HepG2 (cell line): Measurements from ENCODE around the gene AUTS2. TPM values are rescaled to one million over a fixed set of nuclear protein-coding genes. Genes with fewer than 3 reads are reported as not detected.

Source experiments
- ATAC-seq: fragments of 200-7000 bp; cut with Tn5 transposase; 3 replicates; pipeline ENCODE4 v1.9.1; 2020; ENCODE audit warnings: mild to moderate bottlenecking, moderate library complexity
- BruUV-seq: library from RNA; stranded (reverse); fragments of 400-500 nt; replicated peaks from 2 replicates; lab custom pipeline; 2021; lab: Mats Ljungman, UMichigan
- CTCF ChIA-PET: fragments of 300-600 bp; formaldehyde crosslinking; extraction: SDS; loops from one replicate; lab custom pipeline; 2021; ENCODE audit warnings: low total read pairs, inconsistent platforms, low intra/inter-chr PET ratio; lab: Yijun Ruan, JAX
- POLR2A ChIA-PET: fragments of 350-600 bp; sonication (Branson Sonifier 250); formaldehyde crosslinking; loops from one replicate; lab custom pipeline; 2020; ENCODE audit warnings: antibody characterized with exemption, inconsistent platforms; lab: Yijun Ruan, JAX
- DNase-seq: peaks from one replicate; pipeline ENCODE4 v3.0.0-alpha.2; 2015; ENCODE audit warnings: low spot score
- FAIRE-seq: peaks from 3 replicates; lab custom pipeline; 2011; peaks lifted over from hg19 to GRCh38; lab: Jason Lieb, UNC
- H2AFZ ChIP-seq: one replicate; pipeline ENCODE4 v1.6.1; 2011; ENCODE audit warnings: low read length, inconsistent platforms
- H3K27ac ChIP-seq: fragments of 300-600 bp; 3 replicates; pipeline ENCODE4 v1.8.0; 2011; ENCODE audit warnings: mixed run types, mild to moderate bottlenecking, mixed read lengths, low read length, inconsistent platforms; ENCODE audit not compliant: insufficient read depth; ENCODE audit errors: extremely low read length
- H3K27me3 ChIP-seq, 2 experiments: fragments of 200-600 bp in 1 of 2; 2 replicates in 1 of 2; 3 replicates in 1 of 2; pipeline versions ENCODE4 v1.6.0 to v1.8.0; 2011; ENCODE audit warnings: low read length in 2 of 2, mild to moderate bottlenecking in 2 of 2, moderate library complexity in 2 of 2, inconsistent platforms in 1 of 2; ENCODE audit not compliant: insufficient read depth in 2 of 2, control insufficient read depth in 1 of 2
- H3K36me3 ChIP-seq, 2 experiments: fragments of 200-600 bp in 1 of 2; replicated peaks in 1 of 2; 2 replicates in 1 of 2; 3 replicates in 1 of 2; pipeline versions ENCODE4 v1.5.1 to v1.8.0; 2011; ENCODE audit warnings: low read length in 2 of 2, inconsistent platforms in 1 of 2; ENCODE audit not compliant: insufficient read depth in 2 of 2, control insufficient read depth in 1 of 2
- H3K4me1 ChIP-seq: 2 replicates; pipeline ENCODE4 v1.5.1; 2012; ENCODE audit warnings: low read length, inconsistent platforms; ENCODE audit not compliant: insufficient read depth
- H3K4me2 ChIP-seq: 2 replicates; pipeline ENCODE4 v1.6.0; 2011; ENCODE audit warnings: low read depth, low read length, inconsistent platforms
- H3K4me3 ChIP-seq, 3 experiments: fragments of 200-600 bp in 1 of 3; sonication (generic), shearing (Covaris generic) in 1 of 3; replicated peaks in 1 of 3; 2 replicates each; pipeline ENCODE4 v1.5.1; 2011 to 2016; ENCODE audit warnings: low read length in 3 of 3, inconsistent platforms in 2 of 3, low read depth in 2 of 3, mild to moderate bottlenecking in 2 of 3, control low read depth in 1 of 3, mixed read lengths in 1 of 3; ENCODE audit not compliant: insufficient read depth in 1 of 3
- H3K79me2 ChIP-seq: one replicate; pipeline ENCODE4 v1.6.1; 2011; ENCODE audit warnings: low read length, inconsistent platforms; ENCODE audit not compliant: insufficient read depth
- H3K9ac ChIP-seq: 2 replicates; pipeline ENCODE4 v1.6.0; 2011; ENCODE audit warnings: mild to moderate bottlenecking, low read depth, low read length, inconsistent platforms; ENCODE audit not compliant: insufficient read depth
- H3K9me3 ChIP-seq: 2 replicates; pipeline ENCODE4 v1.5.1; 2012; ENCODE audit warnings: mild to moderate bottlenecking, low read length
- H4K20me1 ChIP-seq: 2 replicates; pipeline ENCODE4 v1.6.0; 2011; ENCODE audit warnings: inconsistent platforms, mild to moderate bottlenecking, low read length, moderate library complexity; ENCODE audit not compliant: insufficient read depth
- AGO2 ChIP-seq: fragments of 200-400 bp; formaldehyde crosslinking; optimal IDR thresholded peaks from 2 replicates; pipeline ENCODE3; 2017; ENCODE audit warnings: mild to moderate bottlenecking, low read depth, low read length, moderate library complexity
- ARHGAP35 ChIP-seq: sonication (generic); formaldehyde crosslinking; IDR thresholded peaks from 2 replicates; pipeline ENCODE4 v1.9.0; 2022; ENCODE audit warnings: mild to moderate bottlenecking, inconsistent platforms, moderate library complexity, missing genetic modification reagents, borderline replicate concordance
- MEF2D ChIP-seq: sonication (generic); formaldehyde crosslinking; IDR thresholded peaks from 2 replicates; pipeline ENCODE4 v1.5.1; 2020; ENCODE audit warnings: mild to moderate bottlenecking, missing genetic modification reagents
- MTA3 ChIP-seq: sonication (generic); formaldehyde crosslinking; IDR thresholded peaks from 2 replicates; pipeline ENCODE4 v1.4.0; 2020; ENCODE audit warnings: missing genetic modification reagents
- RXRA ChIP-seq: sonication (generic); formaldehyde crosslinking; IDR thresholded peaks from 2 replicates; pipeline ENCODE4 v1.5.1; 2020; ENCODE audit warnings: missing genetic modification reagents
- SKI ChIP-seq: fragments of 450-650 bp; IDR thresholded peaks from one replicate; pipeline ENCODE4 v1.6.1; 2018; ENCODE audit warnings: mild to moderate bottlenecking; ENCODE audit not compliant: partially characterized antibody
- SP4 ChIP-seq: sonication (generic); formaldehyde crosslinking; IDR thresholded peaks from 2 replicates; pipeline ENCODE4 v1.8.1; 2023; ENCODE audit warnings: mild to moderate bottlenecking, missing genetic modification reagents
- ZNF274 ChIP-seq: sonication (generic); formaldehyde crosslinking; IDR thresholded peaks from 2 replicates; pipeline ENCODE4 v1.5.1; 2020; ENCODE audit warnings: mild to moderate bottlenecking, missing genetic modification reagents
- ZNF333 ChIP-seq: sonication (generic); formaldehyde crosslinking; IDR thresholded peaks from 2 replicates; pipeline ENCODE4 v1.4.0; 2020; ENCODE audit warnings: mild to moderate bottlenecking, missing genetic modification reagents, borderline replicate concordance
- ZNF747 ChIP-seq: sonication (generic); formaldehyde crosslinking; IDR thresholded peaks from 2 replicates; pipeline ENCODE4 v1.8.1; 2023; ENCODE audit warnings: missing genetic modification reagents, mild to moderate bottlenecking, borderline replicate concordance
- ZNF850 ChIP-seq: sonication (generic); formaldehyde crosslinking; conservative IDR thresholded peaks from 2 replicates; pipeline ENCODE4 v1.9.0; 2021; ENCODE audit warnings: mild to moderate bottlenecking, missing genetic modification reagents
- ZSCAN12 ChIP-seq: sonication (generic); formaldehyde crosslinking; IDR thresholded peaks from 2 replicates; pipeline ENCODE4 v1.9.0; 2021; ENCODE audit warnings: mild to moderate bottlenecking, missing genetic modification reagents
- WGBS: methylation state at CpG from one replicate; pipeline ENCODE4 v1.1.6; 2017; ENCODE audit warnings: low lambda C conversion rate; 5-methylcytosine and 5-hydroxymethylcytosine counted together
- in situ Hi-C: cut with HindIII; loops from 2 replicates; pipeline ENCODE4 v1.10.0; 2017; ENCODE audit warnings: low pct_unique_long_range_greater_than_20kb; ENCODE audit not compliant: extremely low pct_ligation_motif_present
- intact Hi-C: fragments of 100-400 bp; cut with micrococcal nuclease; formaldehyde crosslinking; loops from one replicate; pipeline ENCODE4 v1.10.0; 2022; ENCODE audit not compliant: unreplicated experiment
- polyA plus RNA-seq, 8 experiments: library from polyadenylated mRNA; depleted of rRNA in 3 of 8; stranded (reverse) in 7 of 8; unstranded in 1 of 8; fragments of >200 nt; fragmentation: Illumina TruSeq in 4 of 8; extraction: Trizol in 4 of 8; gene quantifications; 2 replicates each; pipeline versions ENCODE4 v1.2.1 to v1.2.3, GENCODE V29; 2011 to 2016; ENCODE audit warnings: low read depth in 4 of 8, missing spikeins in 1 of 8, mixed read lengths in 1 of 8; ENCODE audit not compliant: insufficient read depth in 1 of 8
- total RNA-seq, 5 experiments: library from RNA; depleted of rRNA; stranded (reverse); fragments of >200 nt; fragmentation: Illumina TruSeq; extraction: Trizol; gene quantifications; 2 replicates each; pipeline ENCODE4 v1.2.3, GENCODE V29; 2016; ENCODE audit warnings: low read depth in 1 of 5
- TF ChIP-seq, protein P1 (sequence below): sonication (generic); formaldehyde crosslinking; IDR thresholded peaks from 2 replicates; pipeline ENCODE4 v1.9.0; 2021; ENCODE audit warnings: missing genetic modification reagents, borderline replicate concordance
- TF ChIP-seq, protein P2 (sequence below): IDR thresholded peaks from 2 replicates; pipeline ENCODE4 v1.6.1; 2016; ENCODE audit warnings: mild to moderate bottlenecking

The AUTS2 gene
- total and polyA plus RNA-seq, 2 of the 13 experiments (the other 11 are each of a cell fraction or from before 2014, with no cell fraction given) = 0.38 TPM; not detected in 1

DNA sequence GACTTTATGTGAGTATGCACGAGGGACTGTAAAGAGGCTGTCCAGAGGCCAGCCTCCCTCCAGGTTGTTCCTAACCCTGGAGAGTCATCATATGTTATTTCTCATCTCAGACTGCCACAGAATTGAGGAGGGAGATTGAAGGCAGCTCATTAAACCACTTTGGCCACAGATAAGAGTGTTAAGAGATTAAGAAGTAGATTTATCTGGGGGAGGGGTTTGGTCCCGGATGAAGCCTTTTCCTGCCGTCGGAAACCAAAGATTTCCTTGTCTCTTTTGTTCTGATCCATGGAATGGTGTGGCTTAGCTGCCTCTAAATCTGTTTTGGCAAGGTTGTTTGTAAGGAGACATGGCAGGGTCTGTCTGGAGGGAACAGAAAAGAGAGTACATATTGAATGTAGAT lies 338.8 kb downstream of the AUTS2 start (continued):
- TF ChIP-seq ZNF850 (no peak), AGO2 (no peak), MEF2D (CRISPR knock-in tag) (no peak), RXRA (CRISPR knock-in tag) (no peak)
- TF ChIP-seq, protein P1, sequence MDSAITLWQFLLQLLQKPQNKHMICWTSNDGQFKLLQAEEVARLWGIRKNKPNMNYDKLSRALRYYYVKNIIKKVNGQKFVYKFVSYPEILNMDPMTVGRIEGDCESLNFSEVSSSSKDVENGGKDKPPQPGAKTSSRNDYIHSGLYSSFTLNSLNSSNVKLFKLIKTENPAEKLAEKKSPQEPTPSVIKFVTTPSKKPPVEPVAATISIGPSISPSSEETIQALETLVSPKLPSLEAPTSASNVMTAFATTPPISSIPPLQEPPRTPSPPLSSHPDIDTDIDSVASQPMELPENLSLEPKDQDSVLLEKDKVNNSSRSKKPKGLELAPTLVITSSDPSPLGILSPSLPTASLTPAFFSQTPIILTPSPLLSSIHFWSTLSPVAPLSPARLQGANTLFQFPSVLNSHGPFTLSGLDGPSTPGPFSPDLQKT (CRISPR knock-in tag) = no peak
- TF ChIP-seq, protein P2, sequence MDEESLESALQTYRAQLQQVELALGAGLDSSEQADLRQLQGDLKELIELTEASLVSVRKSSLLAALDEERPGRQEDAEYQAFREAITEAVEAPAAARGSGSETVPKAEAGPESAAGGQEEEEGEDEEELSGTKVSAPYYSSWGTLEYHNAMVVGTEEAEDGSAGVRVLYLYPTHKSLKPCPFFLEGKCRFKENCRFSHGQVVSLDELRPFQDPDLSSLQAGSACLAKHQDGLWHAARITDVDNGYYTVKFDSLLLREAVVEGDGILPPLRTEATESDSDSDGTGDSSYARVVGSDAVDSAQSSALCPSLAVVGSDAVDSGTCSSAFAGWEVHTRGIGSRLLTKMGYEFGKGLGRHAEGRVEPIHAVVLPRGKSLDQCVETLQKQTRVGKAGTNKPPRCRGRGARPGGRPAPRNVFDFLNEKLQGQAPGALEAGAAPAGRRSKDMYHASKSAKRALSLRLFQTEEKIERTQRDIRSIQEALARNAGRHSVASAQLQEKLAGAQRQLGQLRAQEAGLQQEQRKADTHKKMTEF (CRISPR knock-in tag) = no peak

DNA sequence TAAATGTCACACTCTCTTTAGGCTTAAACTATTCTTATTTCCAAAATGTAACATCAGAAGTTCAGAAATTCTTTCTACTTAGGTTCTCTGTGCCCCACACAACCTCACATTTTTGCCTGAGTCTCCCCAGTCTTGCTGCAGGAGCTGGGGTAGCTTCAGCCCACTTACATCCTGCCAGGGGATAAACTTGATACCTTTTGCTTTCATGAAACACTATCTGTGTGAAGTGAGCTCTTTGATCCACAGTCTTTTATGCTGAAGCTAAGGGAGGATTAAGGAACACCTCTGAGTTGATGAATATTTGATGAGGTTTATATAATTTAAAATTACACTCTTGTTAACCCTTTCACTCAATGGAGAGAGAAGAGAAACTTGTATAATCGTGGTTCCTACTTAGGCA lies 341.0 kb downstream of the AUTS2 start:
- BruUV-seq = no TSS peak
- POLR2A ChIA-PET = no interaction called here

More for the DNA sequence above, 341.0 kb downstream of the AUTS2 start:
- H3K36me3 ChIP-seq = no peaks in the 10 kb centered on the region
- TF ChIP-seq ZNF333 (CRISPR knock-in tag) (no peak), ZNF274 (CRISPR knock-in tag) (no peak), ARHGAP35 (CRISPR knock-in tag) (no peak), SP4 (no peak), ZNF747 (CRISPR knock-in tag) (no peak), RXRA (CRISPR knock-in tag) (no peak), MTA3 (no peak), SKI (no peak), ZSCAN12 (CRISPR knock-in tag) (no peak)
- TF ChIP-seq, all 625 proteins: peak for 0
- DNase-seq = no peak
- Histone ChIP-seq H2AFZ (no peak overlapping the region), H3K27ac (no peak overlapping the region), H3K79me2 (no peaks in the 10 kb centered on the region), H3K27me3 (no peaks in the 10 kb centered on the region), H3K4me1 (no peaks in the 10 kb centered on the region), H3K4me2 (no peak overlapping the region), H3K9me3 (no peaks in the 10 kb centered on the region), H4K20me1 (no peaks in the 10 kb centered on the region), H3K9ac (no peak overlapping the region), H3K4me3 (no peak overlapping the region)
- in situ Hi-C loops (no loop called here), intact Hi-C loops (no loop called here)
- CTCF ChIA-PET = no interaction called here
- no peak for ATAC-seq
- WGBS = 0% methylated on average over 1 of the region's 1 CpG
- FAIRE-seq = no peak
